DOHH2 (cell line): ENCODE measurements around the gene FAM241A.

Source experiments
- H3F3A ChIP-seq: fragments of 200-600 bp; sonication (generic), shearing (Covaris generic); 2 replicates; pipeline ENCODE4 v1.6.0; 2016; ENCODE audit warnings: antibody characterized with exemption, mild to moderate bottlenecking; ENCODE audit not compliant: control insufficient read depth, insufficient read depth
- H3K27ac ChIP-seq: fragments of 200-600 bp; sonication (generic); 2 replicates; pipeline ENCODE4 v1.5.1; 2014; ENCODE audit warnings: low read depth, mild to moderate bottlenecking, low read length, moderate library complexity
- H3K27me3 ChIP-seq: fragments of 200-600 bp; sonication (generic); 2 replicates; pipeline ENCODE4 v1.6.1; 2014; ENCODE audit warnings: mild to moderate bottlenecking, low read length, mixed read lengths; ENCODE audit not compliant: control insufficient read depth
- H3K36me3 ChIP-seq: fragments of 200-600 bp; sonication (generic); 2 replicates; pipeline ENCODE4 v1.6.1; 2014; ENCODE audit warnings: mild to moderate bottlenecking, low read length, moderate library complexity, mixed read lengths; ENCODE audit not compliant: control insufficient read depth
- H3K4me1 ChIP-seq: fragments of 200-600 bp; sonication (generic); 2 replicates; pipeline ENCODE4 v1.6.1; 2014; ENCODE audit warnings: mild to moderate bottlenecking, low read length, mixed read lengths; ENCODE audit not compliant: control insufficient read depth
- H3K4me2 ChIP-seq: fragments of 200-600 bp; sonication (generic); 2 replicates; pipeline ENCODE4 v1.6.0; 2014; ENCODE audit warnings: mild to moderate bottlenecking, low read length, moderate library complexity
- H3K4me3 ChIP-seq: fragments of 200-600 bp; sonication (generic); 2 replicates; pipeline ENCODE4 v1.5.1; 2014; ENCODE audit warnings: mild to moderate bottlenecking, low read length, mixed read lengths
- H3K79me2 ChIP-seq: fragments of 200-600 bp; sonication (generic); 2 replicates; pipeline ENCODE4 v1.6.1; 2014; ENCODE audit warnings: mild to moderate bottlenecking, low read length, mixed read lengths; ENCODE audit not compliant: control insufficient read depth
- H3K9me2 ChIP-seq: fragments of 200-600 bp; sonication (generic); replicated peaks from 2 replicates; pipeline ENCODE4 v1.6.1; 2014; ENCODE audit warnings: mild to moderate bottlenecking, low read length, mixed read lengths; ENCODE audit not compliant: control insufficient read depth
- H3K9me3 ChIP-seq: fragments of 200-600 bp; sonication (generic); 2 replicates; pipeline ENCODE4 v1.6.1; 2014; ENCODE audit warnings: antibody characterized with exemption, low read length, mixed read lengths; ENCODE audit not compliant: control insufficient read depth, insufficient read depth
- H4K20me1 ChIP-seq: fragments of 200-600 bp; sonication (generic); 2 replicates; pipeline ENCODE4 v1.6.0; 2014; ENCODE audit warnings: low read depth, mild to moderate bottlenecking, antibody characterized with exemption, low read length, moderate library complexity; ENCODE audit not compliant: control insufficient read depth, insufficient read depth
- CTCF ChIP-seq: fragments of 200-600 bp; sonication (generic); IDR thresholded peaks from one replicate; pipeline ENCODE4 v1.5.1; 2014; ENCODE audit warnings: antibody characterized with exemption, mild to moderate bottlenecking, low read depth, low read length; ENCODE audit not compliant: poor library complexity, severe bottlenecking
- EZH2phosphoT487 ChIP-seq: fragments of 200-600 bp; sonication (generic); IDR thresholded peaks from 2 replicates; pipeline ENCODE4 v1.6.1; 2017; ENCODE audit warnings: borderline replicate concordance, mild to moderate bottlenecking, antibody characterized with exemption, low read length, moderate library complexity, mixed read lengths

The FAM241A gene

GRCh38 chr4:112230879-112231778 lies 85.9 kb downstream of the FAM241A start:
- peak overlapping the region; percentile 91 for H3K4me3 ChIP-seq
- peak overlapping the region; percentile 84 for H3K4me2 ChIP-seq
- no peaks in the 10 kb centered on the region; the same call in 1 of the 2 replicates for H3K36me3 ChIP-seq
- TF ChIP-seq CTCF (no peak), EZH2phosphoT487 (no peak)
- H3K9me2 ChIP-seq = no peaks in the 10 kb centered on the region
- peaks cover 50% of the 10 kb centered on the region for H3K79me2 ChIP-seq
- H3K4me1 ChIP-seq = peaks cover 33% of the 10 kb centered on the region
- no peaks in the 10 kb centered on the region for H3K9me3 ChIP-seq
- H3K27ac ChIP-seq = peak overlapping the region; percentile 89
- H3K27me3 ChIP-seq = no peaks in the 10 kb centered on the region
- no peaks in the 10 kb centered on the region for H4K20me1 ChIP-seq
- H3F3A ChIP-seq = peaks cover 6% of the 10 kb centered on the region

DNA sequence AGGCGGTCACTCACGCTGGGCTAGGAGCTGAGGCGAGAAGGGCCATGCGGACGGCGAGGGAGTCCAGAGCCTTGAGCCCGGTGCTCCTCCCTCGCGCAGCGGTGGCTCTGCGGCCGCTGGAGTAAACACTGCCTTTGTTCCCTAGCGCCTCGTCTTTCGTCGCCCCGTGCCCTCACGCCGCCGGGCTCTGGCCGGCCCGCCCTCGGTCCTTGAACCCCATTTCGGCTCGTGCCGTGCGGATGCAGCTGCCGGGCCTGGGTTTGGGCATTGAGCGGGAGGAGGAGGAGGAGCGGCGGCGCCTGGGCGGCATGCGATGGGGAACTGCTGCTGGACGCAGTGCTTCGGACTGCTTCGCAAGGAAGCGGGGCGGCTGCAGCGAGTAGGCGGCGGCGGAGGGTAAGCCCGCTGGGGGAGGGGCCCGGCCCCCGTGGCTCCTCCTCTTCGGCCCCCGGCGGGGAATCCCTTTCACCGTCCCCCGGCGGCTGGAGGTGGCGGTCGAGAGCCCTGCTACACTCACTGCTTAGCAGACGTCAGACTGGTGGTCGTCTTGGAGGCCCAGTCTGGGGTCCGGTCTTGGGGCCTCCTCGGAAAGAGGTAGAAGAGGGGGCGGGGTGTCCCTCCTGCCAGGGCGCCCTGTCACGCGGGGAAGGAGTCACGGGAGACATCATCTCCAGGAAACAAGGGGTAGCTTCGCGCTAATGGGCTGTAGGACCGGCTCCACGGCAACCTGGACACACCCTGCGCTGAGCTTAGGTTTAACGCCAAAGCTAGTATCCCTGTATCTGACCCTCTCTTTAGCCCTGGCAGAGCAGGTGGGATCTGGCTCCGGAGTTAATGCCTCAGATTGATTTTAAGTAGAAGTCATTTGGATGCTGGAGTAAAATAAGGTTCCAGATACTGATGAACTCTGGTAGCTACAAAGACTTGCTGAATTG lies 86.8 kb downstream of the FAM241A start, which contains the start of gene AP1AR:
Gene AP1AR, plus strand, starts transcription at position 9 of the 935 bp plus-strand sequence. Its CDS starts 305 bp downstream, at position 314.
- TF ChIP-seq CTCF = peak; percentile 63
- TF ChIP-seq EZH2phosphoT487 = no peak
- H3K4me3 ChIP-seq = peak within 1 kb of the TSS; percentile 91

GRCh38 chr4:112234952-112235609 lies 89.8 kb downstream of the FAM241A start:
- Histone ChIP-seq H3K9me3 (no peaks in the 10 kb centered on the region), H4K20me1 (no peaks in the 10 kb centered on the region), H3K79me2 (peaks cover 86% of the 10 kb centered on the region), H3K4me1 (peaks cover 32% of the 10 kb centered on the region), H3K36me3 (no peaks in the 10 kb centered on the region; the same call in 1 of the 2 replicates), H3K4me2 (peak overlapping the region; percentile 84), H3K27ac (no peak overlapping the region), H3K9me2 (no peaks in the 10 kb centered on the region), H3K4me3 (no peak overlapping the region), H3F3A (peaks cover 6% of the 10 kb centered on the region), H3K27me3 (no peaks in the 10 kb centered on the region)
- TF ChIP-seq EZH2phosphoT487 (no peak), CTCF (peak; percentile 78)

More for the DNA sequence above, 86.8 kb downstream of the FAM241A start, which contains the start of gene AP1AR:
- Histone ChIP-seq H3K9me2 (no peaks in the 10 kb centered on the region), H3K4me1 (peaks cover 33% of the 10 kb centered on the region), H3K9me3 (no peaks in the 10 kb centered on the region), H3K27ac (peak within 1 kb of the TSS; percentile 89), H3K27me3 (no peaks in the 10 kb centered on the region), H3K79me2 (peaks cover 60% of the 10 kb centered on the region), H4K20me1 (no peaks in the 10 kb centered on the region), H3F3A (peaks cover 6% of the 10 kb centered on the region), H3K4me2 (peak within 1 kb of the TSS; percentile 84), H3K36me3 (no peaks in the 10 kb centered on the region; the same call in 1 of the 2 replicates)
